ENCODE data around the gene ZNF451.
A peak's percentile ranks its signal among the peaks of the same experiment; 100 is the strongest.

ZNF451 gene

GRCh38 chr6:57201718-57202117, 111.7 kb downstream of the ZNF451 start:
- no peak for FAIRE-seq
- DNase-seq (ENCODE audit: insufficient read length, low spot score), result no peak

- DNase-seq (ENCODE audit: insufficient read length, low spot score) (no peak), FAIRE-seq (no peak)
Measured at GRCh38 chr6:57205550-57206328, 115.8 kb downstream of the ZNF451 start.

GRCh38 chr6:57207141-57207540, 117.2 kb downstream of the ZNF451 start:
- FAIRE-seq, result no peak
- DNase-seq (ENCODE audit: insufficient read length, low spot score), result no peak

GRCh38 chr6:57207872-57208271, 117.9 kb downstream of the ZNF451 start:
- DNase-seq (ENCODE audit: insufficient read length, low spot score) (no peak), FAIRE-seq (peak; percentile 63)

GRCh38 chr6:57209030-57209429, 119.0 kb downstream of the ZNF451 start:
- FAIRE-seq (no peak), DNase-seq (ENCODE audit: insufficient read length, low spot score) (no peak)

GRCh38 chr6:57210060-57210459, 120.1 kb downstream of the ZNF451 start:
- FAIRE-seq (no peak), DNase-seq (ENCODE audit: insufficient read length, low spot score) (no peak)

GRCh38 chr6:57215260-57215659, 125.3 kb downstream of the ZNF451 start:
- FAIRE-seq, result no peak
- no peak for DNase-seq (ENCODE audit: insufficient read length, low spot score)

- no peak for FAIRE-seq
- DNase-seq (ENCODE audit: insufficient read length, low spot score), result no peak
Measured at GRCh38 chr6:57216235-57217101, 126.5 kb downstream of the ZNF451 start.

- DNase-seq (ENCODE audit: insufficient read length, low spot score) (no peak), FAIRE-seq (peak; percentile 45)
Measured at GRCh38 chr6:57217270-57217669, 127.3 kb downstream of the ZNF451 start.

Data from GM19239 (cell line).